NB4 (cell line): ENCODE data around the gene PPFIBP2.

Experiments used
- POLR2A ChIP-seq: IDR thresholded peaks from 2 replicates; pipeline ENCODE4 v1.6.1; 2011; ENCODE audit warnings: mild to moderate bottlenecking; ENCODE audit not compliant: insufficient read length; ENCODE audit errors: extremely low read depth
- TF ChIP-seq, protein P1 (sequence below): IDR thresholded peaks from one replicate; pipeline ENCODE4 v1.5.1; 2012; ENCODE audit warnings: low read depth, low read length
- TF ChIP-seq, protein P2 (sequence below): IDR thresholded peaks from 2 replicates; pipeline ENCODE4 v1.6.1; 2011; ENCODE audit warnings: low read depth, low read length

DNA sequence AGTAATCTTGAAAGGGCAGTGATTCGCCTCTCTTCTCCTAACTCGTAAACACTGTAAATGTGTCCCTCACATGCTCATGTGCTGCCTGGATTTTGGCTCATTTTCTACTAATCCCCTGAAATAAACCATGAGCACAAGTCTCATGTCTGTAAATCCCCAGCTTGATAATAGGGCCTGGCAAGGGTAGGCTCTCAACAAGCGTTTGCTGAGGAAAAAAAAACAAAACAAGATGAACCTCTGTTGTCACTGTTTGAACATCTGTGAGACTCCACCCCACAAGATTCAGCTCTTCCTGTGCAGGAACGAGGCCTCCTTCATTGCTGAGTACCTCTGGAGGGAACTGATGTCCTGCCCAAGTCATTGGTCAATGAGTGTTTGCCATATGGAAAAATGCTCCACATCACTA lies 164.0 kb downstream of the PPFIBP2 start:
- TF ChIP-seq, protein P1, sequence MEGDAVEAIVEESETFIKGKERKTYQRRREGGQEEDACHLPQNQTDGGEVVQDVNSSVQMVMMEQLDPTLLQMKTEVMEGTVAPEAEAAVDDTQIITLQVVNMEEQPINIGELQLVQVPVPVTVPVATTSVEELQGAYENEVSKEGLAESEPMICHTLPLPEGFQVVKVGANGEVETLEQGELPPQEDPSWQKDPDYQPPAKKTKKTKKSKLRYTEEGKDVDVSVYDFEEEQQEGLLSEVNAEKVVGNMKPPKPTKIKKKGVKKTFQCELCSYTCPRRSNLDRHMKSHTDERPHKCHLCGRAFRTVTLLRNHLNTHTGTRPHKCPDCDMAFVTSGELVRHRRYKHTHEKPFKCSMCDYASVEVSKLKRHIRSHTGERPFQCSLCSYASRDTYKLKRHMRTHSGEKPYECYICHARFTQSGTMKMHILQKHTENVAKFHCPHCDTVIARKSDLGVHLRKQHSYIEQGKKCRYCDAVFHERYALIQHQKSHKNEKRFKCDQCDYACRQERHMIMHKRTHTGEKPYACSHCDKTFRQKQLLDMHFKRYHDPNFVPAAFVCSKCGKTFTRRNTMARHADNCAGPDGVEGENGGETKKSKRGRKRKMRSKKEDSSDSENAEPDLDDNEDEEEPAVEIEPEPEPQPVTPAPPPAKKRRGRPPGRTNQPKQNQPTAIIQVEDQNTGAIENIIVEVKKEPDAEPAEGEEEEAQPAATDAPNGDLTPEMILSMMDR: no peak
- no peak for TF ChIP-seq POLR2A
- TF ChIP-seq, protein P2, sequence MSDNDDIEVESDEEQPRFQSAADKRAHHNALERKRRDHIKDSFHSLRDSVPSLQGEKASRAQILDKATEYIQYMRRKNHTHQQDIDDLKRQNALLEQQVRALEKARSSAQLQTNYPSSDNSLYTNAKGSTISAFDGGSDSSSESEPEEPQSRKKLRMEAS: no peak
